HG03378 (cell line): Measurements from ENCODE around the gene TFDP1.
"Not testable (repeated sequence)": the region's sequence is repeated elsewhere in the genome, so short reads cannot be mapped to it uniquely, and the experiment has no call there.

Source experiments
- ATAC-seq: cut with Tn5 transposase; IDR thresholded peaks from one replicate; pipeline ENCODE4 v1.9.1; 2021; ENCODE audit warnings: mild to moderate bottlenecking, moderate library complexity; ENCODE audit not compliant: unreplicated experiment

The TFDP1 gene

DNA sequence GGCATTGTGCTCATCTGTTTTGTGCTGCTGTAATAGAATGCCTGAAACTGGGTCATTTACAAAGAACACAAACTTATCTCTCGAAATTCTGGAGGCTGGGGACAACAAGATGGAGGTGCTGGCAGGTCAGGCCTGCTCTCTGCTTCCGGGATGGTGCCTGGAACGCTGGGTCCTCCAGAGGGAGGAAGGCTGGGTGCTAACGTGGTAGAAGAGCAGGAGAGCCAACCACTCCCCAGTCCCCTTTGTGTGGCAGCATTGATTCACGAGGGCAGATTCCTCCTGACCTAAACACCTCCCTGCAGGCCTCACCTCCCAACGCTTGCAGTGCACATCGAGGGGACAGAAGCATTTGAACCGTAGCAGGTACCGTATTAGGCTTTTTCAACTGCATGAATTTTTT lies 34.1 kb upstream of the TFDP1 start:
- ATAC-seq, result no peak

- no peak for ATAC-seq
Observed at GRCh38 chr13:113551081-113552000, 33.2 kb upstream of the TFDP1 start.

- ATAC-seq, result no peak
Observed at GRCh38 chr13:113552079-113552478, 32.5 kb upstream of the TFDP1 start.

DNA sequence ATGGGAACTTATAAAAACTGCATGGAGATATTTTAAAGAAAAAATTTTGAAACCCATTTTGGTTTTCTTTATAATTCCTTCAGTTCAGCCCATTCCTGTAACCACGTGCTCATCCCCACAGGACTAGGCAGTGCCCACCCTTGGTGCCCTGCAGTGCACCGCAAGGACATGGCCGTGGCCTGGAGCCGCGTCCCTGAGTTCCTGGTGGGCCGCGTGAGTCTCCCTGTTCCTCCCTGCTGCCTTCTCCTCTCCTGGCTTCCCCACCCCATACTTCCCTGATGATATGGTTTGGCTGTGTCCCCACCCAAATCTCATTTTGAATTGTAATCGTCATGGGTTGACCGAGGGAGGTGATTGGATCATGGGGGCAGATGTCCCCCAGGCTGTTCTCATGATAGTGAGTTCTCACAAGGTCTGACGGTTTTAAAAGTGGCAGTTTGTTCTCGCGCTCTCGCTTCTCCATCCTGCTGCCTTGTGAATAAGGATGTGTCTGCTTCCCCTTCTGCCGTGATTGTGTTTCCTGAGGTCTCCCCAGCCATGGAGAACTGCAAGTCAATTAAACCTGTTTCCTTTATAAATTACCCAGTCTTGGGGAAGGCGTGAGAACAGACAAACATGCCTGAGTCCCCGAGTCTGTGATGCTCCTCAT lies 31.6 kb upstream of the TFDP1 start:
- no peak for ATAC-seq

- no peak for ATAC-seq
Observed at GRCh38 chr13:113553511-113554332, 30.8 kb upstream of the TFDP1 start.

DNA sequence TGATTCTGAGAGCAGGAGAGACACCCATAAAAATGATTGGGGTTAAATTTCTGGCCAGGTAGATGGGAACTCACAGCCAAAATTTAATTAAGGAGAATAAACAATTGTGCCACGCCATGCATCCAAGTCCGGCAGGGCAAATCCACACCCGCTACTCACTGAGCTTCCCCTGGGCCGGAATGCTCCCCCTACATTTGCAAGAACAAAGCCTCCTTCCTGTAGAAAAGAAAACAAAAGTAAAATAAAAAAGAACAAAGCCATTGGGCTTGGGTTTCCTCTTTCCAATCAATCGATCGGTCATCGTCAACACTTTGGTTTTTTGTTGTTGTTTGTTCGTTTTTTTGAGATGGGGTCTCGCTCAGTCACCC lies 30.2 kb upstream of the TFDP1 start:
- ATAC-seq, result no peak

GRCh38 chr13:113555141-113555540 lies 29.4 kb upstream of the TFDP1 start:
- ATAC-seq, result no peak

DNA sequence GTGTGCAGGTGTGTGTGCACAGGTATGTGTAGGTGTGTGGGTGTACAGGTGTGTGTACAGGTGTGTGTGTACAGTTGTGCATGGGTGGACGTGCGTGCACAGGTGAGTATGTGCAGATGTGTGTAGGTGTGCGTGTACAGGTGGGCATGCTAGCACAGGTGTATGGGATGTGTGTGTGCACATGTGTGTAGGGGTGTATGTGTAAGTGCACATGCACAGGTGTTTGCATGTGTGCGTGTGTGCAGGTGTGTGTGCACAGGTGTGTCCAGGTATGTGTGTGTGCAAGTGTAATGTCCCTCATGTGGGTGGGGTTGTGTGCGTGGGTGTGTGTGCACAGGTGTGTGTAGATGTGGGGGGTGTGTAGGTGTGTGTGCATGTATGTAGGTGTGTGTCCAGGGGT lies 27.5 kb upstream of the TFDP1 start:
- no peak for ATAC-seq

GRCh38 chr13:113558461-113558860 lies 26.1 kb upstream of the TFDP1 start:
- ATAC-seq, result no peak

- ATAC-seq, result no peak
Observed at GRCh38 chr13:113559061-113559460, 25.5 kb upstream of the TFDP1 start.

GRCh38 chr13:113559901-113560644 lies 24.5 kb upstream of the TFDP1 start:
- no peak for ATAC-seq

DNA sequence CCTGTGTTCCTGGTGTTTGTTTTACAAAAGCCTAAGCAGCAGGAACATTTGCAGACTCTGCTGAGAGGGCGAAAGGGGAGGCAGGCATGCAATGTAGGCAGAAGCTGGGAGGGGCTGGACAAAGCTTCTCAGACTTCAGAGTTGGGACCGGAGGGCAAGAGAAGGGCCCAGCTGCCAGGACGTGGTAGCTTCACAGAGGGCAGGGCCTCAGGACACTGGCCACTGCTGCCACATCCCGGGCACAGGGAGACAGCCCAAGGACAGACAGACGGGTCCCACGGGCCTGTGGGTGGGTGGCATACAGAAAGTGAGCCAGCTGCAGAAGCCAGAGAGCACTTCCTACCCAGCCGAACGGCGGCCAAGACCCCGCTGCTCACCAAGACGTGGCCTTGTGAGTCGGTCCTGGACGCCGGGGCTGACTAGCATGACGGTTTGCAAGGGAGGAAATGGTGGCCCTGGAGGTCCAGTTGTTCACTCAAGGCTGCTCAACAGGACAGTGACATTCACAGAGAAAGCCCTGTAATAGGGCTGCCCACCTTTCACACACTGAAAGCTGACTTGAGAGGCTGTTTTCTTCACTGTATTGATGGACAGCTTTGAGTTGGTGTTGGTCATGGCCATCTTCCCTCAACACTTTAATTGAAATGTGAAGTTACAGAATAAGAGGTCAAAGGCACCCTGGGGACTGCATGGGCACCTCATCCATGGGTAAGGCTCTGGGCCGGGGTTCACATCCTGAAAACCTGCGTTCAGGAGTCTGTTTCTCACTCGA lies 23.7 kb upstream of the TFDP1 start:
- ATAC-seq, result no peak

- no peak for ATAC-seq
Observed at GRCh38 chr13:113561417-113562084, 23.0 kb upstream of the TFDP1 start.

GRCh38 chr13:113562085-113562749 lies 22.3 kb upstream of the TFDP1 start:
- ATAC-seq, result no peak

DNA sequence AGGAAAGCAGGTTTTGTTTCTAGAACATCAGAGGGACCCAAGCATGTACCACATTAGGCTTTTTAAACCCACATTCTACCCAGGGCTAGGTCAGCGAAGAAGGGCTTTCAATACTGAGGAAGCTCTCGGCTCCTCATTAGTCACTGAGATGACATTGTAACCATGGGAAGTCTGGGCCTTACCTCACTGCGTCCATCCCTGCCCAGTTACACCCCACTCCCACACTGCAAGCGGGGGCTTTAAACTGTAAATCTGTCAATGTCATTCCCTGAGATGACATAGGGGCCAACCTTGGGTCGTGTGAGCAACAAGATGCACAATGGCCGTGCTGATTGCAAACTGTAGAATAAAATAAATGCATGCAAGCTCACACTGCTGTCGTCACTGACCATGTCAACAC lies 21.7 kb upstream of the TFDP1 start:
- ATAC-seq, result no peak

- ATAC-seq, result not testable (repeated sequence)
Observed at GRCh38 chr13:113563511-113563910, 21.0 kb upstream of the TFDP1 start.

DNA sequence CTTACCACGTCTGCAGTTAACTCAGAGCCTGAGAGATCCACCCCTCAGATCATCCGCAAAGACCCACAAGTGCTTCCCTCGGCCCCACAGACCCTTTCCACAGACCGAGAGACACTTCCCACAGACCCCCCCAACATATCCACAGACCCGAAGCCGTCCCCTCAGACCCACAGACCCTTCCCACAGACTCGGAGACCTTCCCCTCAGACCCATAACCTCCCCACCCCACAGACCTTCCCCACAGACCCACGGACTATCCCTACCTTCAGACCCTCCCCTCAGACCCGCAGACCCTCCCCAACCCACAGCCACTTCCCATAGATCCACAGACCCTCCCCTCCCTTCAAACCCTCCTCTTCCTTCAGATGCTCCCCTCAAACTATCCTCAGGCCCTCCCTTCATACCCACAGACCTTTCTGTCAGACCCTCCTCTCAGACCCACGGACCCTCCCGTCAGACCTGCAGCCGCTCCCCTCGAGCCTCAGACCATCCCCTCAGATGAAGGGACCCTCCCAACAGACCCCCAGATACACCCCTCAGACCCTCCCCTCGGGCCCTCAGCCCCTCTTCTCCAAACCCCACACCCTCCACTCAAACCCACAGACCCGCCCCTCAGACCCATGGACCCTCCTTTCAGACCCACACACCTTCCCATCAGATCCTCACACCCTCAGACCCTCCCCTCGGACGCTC lies 20.1 kb upstream of the TFDP1 start:
- ATAC-seq, result no peak

DNA sequence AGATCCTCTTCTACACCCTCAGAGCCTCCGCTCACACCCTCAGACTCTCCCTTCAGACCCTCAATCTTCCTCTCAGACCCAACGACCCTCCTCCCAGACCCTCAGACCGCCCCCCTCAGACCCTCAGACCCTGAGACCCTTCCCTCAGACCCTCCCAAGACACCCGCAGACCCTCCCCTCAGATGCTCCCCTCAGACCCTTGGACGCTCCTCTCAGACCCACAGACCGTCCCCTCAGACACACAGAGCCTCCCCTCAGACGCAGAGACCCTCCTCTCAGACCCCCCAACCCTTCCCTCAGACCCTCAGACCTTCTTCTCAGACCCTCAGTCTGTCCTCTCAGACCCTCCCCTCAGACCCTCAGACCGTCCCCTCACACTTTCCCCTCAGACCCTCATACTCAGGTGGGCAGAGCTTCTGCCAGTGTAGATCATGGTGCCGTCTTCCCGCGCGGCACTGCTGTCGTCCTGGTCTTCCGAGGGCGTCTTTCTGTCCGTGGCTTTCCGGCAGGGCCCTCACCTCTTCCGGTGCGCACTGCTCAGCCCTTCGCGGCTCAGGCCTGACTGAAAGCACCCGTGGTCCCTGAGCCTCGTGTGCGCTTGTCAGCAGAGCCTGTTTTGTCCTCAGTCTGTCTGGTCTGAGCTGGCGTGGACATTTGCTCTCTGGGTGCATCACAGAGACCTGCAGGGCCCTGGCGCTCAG lies 18.9 kb upstream of the TFDP1 start:
- ATAC-seq, result no peak
